Neuronal stem cell (in vitro differentiated cells): Measurements from ENCODE around the gene FOXS1.

Experiments used
- DNase-seq: peaks from one replicate; pipeline ENCODE4 v3.0.0-alpha.2; 2013; ENCODE audit warnings: low spot score
- H2AFZ ChIP-seq: one replicate; pipeline ENCODE4 v1.6.1; 2013; ENCODE audit warnings: mild to moderate bottlenecking, low read length, inconsistent platforms
- H2AK5ac ChIP-seq: 2 replicates; pipeline ENCODE4 v1.6.1; 2013; ENCODE audit warnings: low read depth, mild to moderate bottlenecking, inconsistent platforms, low read length, moderate library complexity, mixed read lengths
- H2BK120ac ChIP-seq: 2 replicates; pipeline ENCODE4 v1.6.1; 2013; ENCODE audit warnings: low read depth, mild to moderate bottlenecking, inconsistent platforms, low read length, moderate library complexity, mixed read lengths
- H2BK12ac ChIP-seq: one replicate; pipeline ENCODE4 v1.6.1; 2013; ENCODE audit warnings: low read length, inconsistent platforms
- H2BK15ac ChIP-seq: 2 replicates; pipeline ENCODE4 v1.6.1; 2013; ENCODE audit warnings: mild to moderate bottlenecking, low read length, inconsistent platforms, mixed read lengths
- H2BK5ac ChIP-seq: one replicate; pipeline ENCODE4 v1.6.1; 2013; ENCODE audit warnings: inconsistent platforms, mild to moderate bottlenecking, low read length, moderate library complexity
- H3K14ac ChIP-seq: one replicate; pipeline ENCODE4 v1.6.1; 2013; ENCODE audit warnings: low read length, inconsistent platforms
- H3K18ac ChIP-seq: 2 replicates; pipeline ENCODE4 v1.6.1; 2013; ENCODE audit warnings: low read length, inconsistent platforms
- H3K23ac ChIP-seq: 2 replicates; pipeline ENCODE4 v1.6.1; 2013; ENCODE audit warnings: low read depth, mild to moderate bottlenecking, mixed read lengths, low read length, inconsistent platforms; ENCODE audit not compliant: poor library complexity
- H3K27ac ChIP-seq: replicated peaks from 3 replicates; pipeline ENCODE4 v1.5.1; 2013; ENCODE audit warnings: low read length, inconsistent platforms
- H3K27me3 ChIP-seq, 3 experiments: 2 replicates each; pipeline ENCODE4 v1.6.1; 2013; ENCODE audit warnings: low read length in 3 of 3, mild to moderate bottlenecking in 2 of 3, inconsistent platforms in 1 of 3, low read depth in 1 of 3, mixed read lengths in 1 of 3, moderate library complexity in 1 of 3; ENCODE audit not compliant: control insufficient read depth in 3 of 3, insufficient read depth in 3 of 3
- H3K36me3 ChIP-seq, 2 donors: replicated peaks in 1 of 2; 2 replicates each; pipeline ENCODE4 v1.6.1; 2013; ENCODE audit warnings: low read length in 2 of 2; ENCODE audit not compliant: control insufficient read depth in 2 of 2, insufficient read depth in 2 of 2
- H3K4ac ChIP-seq: 2 replicates; pipeline ENCODE4 v1.6.1; 2013; ENCODE audit warnings: inconsistent platforms, mild to moderate bottlenecking, low read length, moderate library complexity
- H3K4me1 ChIP-seq, 2 donors: 1 replicate in 1 of 2; 2 replicates in 1 of 2; pipeline ENCODE4 v1.6.1; 2013; ENCODE audit warnings: low read length in 2 of 2, low read depth in 1 of 2; ENCODE audit not compliant: control insufficient read depth in 2 of 2, insufficient read depth in 1 of 2
- H3K4me2 ChIP-seq: one replicate; pipeline ENCODE4 v1.6.1; 2013; ENCODE audit warnings: mild to moderate bottlenecking, low read length, inconsistent platforms; ENCODE audit not compliant: insufficient read depth, poor library complexity, severe bottlenecking
- H3K4me3 ChIP-seq, 2 donors: 2 replicates each; pipeline ENCODE4 v1.5.1; 2013; ENCODE audit warnings: low read length in 2 of 2, mild to moderate bottlenecking in 2 of 2, inconsistent platforms in 1 of 2, moderate library complexity in 1 of 2
- H3K79me1 ChIP-seq: one replicate; pipeline ENCODE4 v1.6.1; 2013; ENCODE audit warnings: low read depth, mild to moderate bottlenecking, inconsistent platforms, low read length, moderate library complexity
- H3K9ac ChIP-seq: one replicate; pipeline ENCODE4 v1.6.1; 2013; ENCODE audit warnings: mild to moderate bottlenecking, low read depth, low read length, inconsistent platforms; ENCODE audit not compliant: poor library complexity
- H3K9me3 ChIP-seq, 2 donors: replicated peaks in 1 of 2; 2 replicates each; pipeline versions ENCODE3 to v1.6.1; 2013; ENCODE audit warnings: low read length in 2 of 2, mild to moderate bottlenecking in 2 of 2, inconsistent platforms in 1 of 2, low read depth in 1 of 2, mixed read lengths in 1 of 2, moderate library complexity in 1 of 2; ENCODE audit not compliant: control insufficient read depth in 2 of 2, insufficient read depth in 1 of 2
- H4K8ac ChIP-seq: one replicate; pipeline ENCODE4 v1.6.1; 2013; ENCODE audit warnings: low read depth, mild to moderate bottlenecking, inconsistent platforms, low read length, moderate library complexity
- H4K91ac ChIP-seq: one replicate; pipeline ENCODE4 v1.6.1; 2013; ENCODE audit warnings: low read length, low read depth, mild to moderate bottlenecking, inconsistent platforms; ENCODE audit not compliant: poor library complexity
- whole genome bisulfite sequencing, 2 donors: extraction: QIAGEN DNeasy Blood & Tissue Kit; methylation state at CpG; one replicate each; pipeline ENCODE4 v1.1.7; 2013; ENCODE audit warnings: missing lambda C conversion rate in 2 of 2, mixed read lengths in 1 of 2; ENCODE audit not compliant: insufficient read length in 2 of 2, insufficient replicate concordance in 1 of 2; ENCODE audit errors: extremely low coverage in 2 of 2; 5-methylcytosine and 5-hydroxymethylcytosine counted together

Gene FOXS1

DNA sequence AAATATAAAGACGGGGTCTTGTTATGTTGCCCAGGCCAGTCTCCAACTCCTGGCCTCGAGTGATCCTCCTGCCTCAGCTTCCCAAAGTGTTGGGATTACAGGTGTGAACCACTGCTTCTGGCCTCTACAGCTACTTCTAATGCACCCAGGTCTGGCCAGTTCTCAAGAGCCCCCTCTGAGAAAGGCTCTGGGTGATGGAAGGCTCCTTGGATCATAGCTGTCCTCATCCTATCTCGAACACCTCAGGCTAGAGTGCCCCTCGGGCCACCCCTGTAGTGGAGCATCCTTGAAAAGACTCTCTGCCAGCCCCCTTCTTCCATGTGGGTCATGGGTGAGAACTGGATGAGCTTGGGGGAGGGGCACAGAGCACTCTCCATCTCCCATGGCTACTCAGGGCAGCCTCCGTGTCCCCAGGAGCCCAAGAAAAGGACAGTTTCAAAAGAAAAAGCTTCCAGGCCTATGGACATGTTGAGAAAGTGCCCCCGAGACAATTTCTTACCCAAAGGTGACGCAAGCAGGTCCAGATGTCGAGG, 27.0 kb downstream of the FOXS1 start:
- Histone ChIP-seq H4K8ac (no peak overlapping the region), H3K4ac (no peak overlapping the region), H3K14ac (no peak overlapping the region), H3K79me1 (no peaks in the 10 kb centered on the region), H4K91ac (no peak overlapping the region), H2BK15ac (no peak overlapping the region), H3K18ac (peak overlapping the region; percentile 12), H3K23ac (no peak overlapping the region), H3K36me3 (no peaks in the 10 kb centered on the region), H2BK12ac (no peak overlapping the region), H3K27me3 (no peaks in the 10 kb centered on the region), H2BK120ac (no peak overlapping the region), H2AFZ (no peak overlapping the region), H3K9ac (no peak overlapping the region), H2AK5ac (peak overlapping the region; percentile 51), H3K4me2 (no peak overlapping the region), H3K9me3 (no peaks in the 10 kb centered on the region), H2BK5ac (no peak overlapping the region), H3K4me1 (peaks cover 6 to 8% of the 10 kb centered on the region in 2 donors), H3K27ac (no peak overlapping the region), H3K4me3 (no peak overlapping the region)
- no peak for DNase-seq
- no CpG with 5 or more reads among the region's 8 CpGs for WGBS, 2 donors

DNA sequence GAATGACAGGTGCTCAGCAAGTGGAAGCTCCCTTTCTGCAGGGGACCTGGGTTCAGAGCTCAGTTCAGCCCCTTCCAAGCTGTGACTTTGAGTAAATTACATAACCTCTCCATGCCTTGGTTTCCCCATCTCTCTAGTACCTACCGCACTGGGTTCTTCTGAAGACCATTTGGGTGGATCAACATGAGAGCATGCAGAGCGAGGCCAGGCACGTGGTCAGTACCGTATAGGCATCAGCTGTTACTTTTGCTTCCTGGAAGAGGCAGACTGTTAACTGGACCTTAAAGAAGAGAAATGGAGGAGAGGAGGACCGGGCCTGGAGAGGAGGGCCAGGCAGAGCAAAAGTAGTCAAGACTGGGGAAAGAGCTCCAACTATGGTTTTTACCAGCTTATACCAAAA, 27.9 kb downstream of the FOXS1 start:
- Histone ChIP-seq H3K4me3 (no peak overlapping the region), H3K4me2 (no peak overlapping the region), H2BK15ac (no peak overlapping the region), H3K23ac (no peak overlapping the region), H3K14ac (no peak overlapping the region), H2BK120ac (no peak overlapping the region), H3K4ac (no peak overlapping the region), H3K4me1 (peaks cover 0 to 5% of the 10 kb centered on the region in 2 donors), H3K9ac (no peak overlapping the region), H2BK5ac (no peak overlapping the region), H4K91ac (no peak overlapping the region), H3K18ac (no peak overlapping the region), H2AFZ (no peak overlapping the region), H3K9me3 (no peaks in the 10 kb centered on the region), H3K36me3 (no peaks in the 10 kb centered on the region), H3K79me1 (no peaks in the 10 kb centered on the region), H2BK12ac (no peak overlapping the region), H4K8ac (no peak overlapping the region), H3K27me3 (no peaks in the 10 kb centered on the region), H3K27ac (no peak overlapping the region), H2AK5ac (no peak overlapping the region)
- WGBS, 2 donors, result no CpG with 5 or more reads among the region's 5 CpGs
- no peak for DNase-seq

DNA sequence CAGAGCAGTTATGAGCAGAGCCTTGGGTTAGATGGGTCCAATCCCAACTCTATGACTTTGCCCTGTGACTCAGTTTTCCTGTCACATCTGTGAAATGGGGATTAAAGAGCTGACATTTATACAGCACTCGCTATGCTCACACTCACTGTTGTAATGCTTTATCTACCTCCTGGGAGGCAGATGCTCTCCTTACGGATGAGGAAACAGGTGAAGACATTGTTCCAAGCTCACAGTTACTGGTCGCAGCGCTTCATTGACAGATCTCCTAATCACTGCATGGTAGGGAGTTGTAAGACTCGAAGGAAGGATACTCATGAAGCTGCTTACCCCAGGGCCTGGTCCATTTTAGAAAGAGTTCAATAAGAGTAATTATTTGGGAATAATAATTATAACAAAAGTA, 29.2 kb downstream of the FOXS1 start:
- Histone ChIP-seq H3K4me1 (peaks cover 0 to 5% of the 10 kb centered on the region in 2 donors), H3K36me3 (no peaks in the 10 kb centered on the region), H2BK12ac (no peak overlapping the region), H2AK5ac (no peak overlapping the region), H3K9me3 (no peaks in the 10 kb centered on the region), H4K8ac (no peak overlapping the region), H3K4me3 (no peak overlapping the region), H3K9ac (no peak overlapping the region), H2BK5ac (no peak overlapping the region), H3K27ac (no peak overlapping the region), H3K23ac (no peak overlapping the region), H3K79me1 (no peaks in the 10 kb centered on the region), H2AFZ (no peak overlapping the region), H4K91ac (no peak overlapping the region), H2BK120ac (no peak overlapping the region), H3K18ac (no peak overlapping the region), H3K4ac (no peak overlapping the region), H3K4me2 (no peak overlapping the region), H2BK15ac (no peak overlapping the region), H3K27me3 (no peaks in the 10 kb centered on the region), H3K14ac (no peak overlapping the region)
- WGBS, 2 donors, result no CpG with 5 or more reads among the region's 5 CpGs
- DNase-seq, result no peak

DNA sequence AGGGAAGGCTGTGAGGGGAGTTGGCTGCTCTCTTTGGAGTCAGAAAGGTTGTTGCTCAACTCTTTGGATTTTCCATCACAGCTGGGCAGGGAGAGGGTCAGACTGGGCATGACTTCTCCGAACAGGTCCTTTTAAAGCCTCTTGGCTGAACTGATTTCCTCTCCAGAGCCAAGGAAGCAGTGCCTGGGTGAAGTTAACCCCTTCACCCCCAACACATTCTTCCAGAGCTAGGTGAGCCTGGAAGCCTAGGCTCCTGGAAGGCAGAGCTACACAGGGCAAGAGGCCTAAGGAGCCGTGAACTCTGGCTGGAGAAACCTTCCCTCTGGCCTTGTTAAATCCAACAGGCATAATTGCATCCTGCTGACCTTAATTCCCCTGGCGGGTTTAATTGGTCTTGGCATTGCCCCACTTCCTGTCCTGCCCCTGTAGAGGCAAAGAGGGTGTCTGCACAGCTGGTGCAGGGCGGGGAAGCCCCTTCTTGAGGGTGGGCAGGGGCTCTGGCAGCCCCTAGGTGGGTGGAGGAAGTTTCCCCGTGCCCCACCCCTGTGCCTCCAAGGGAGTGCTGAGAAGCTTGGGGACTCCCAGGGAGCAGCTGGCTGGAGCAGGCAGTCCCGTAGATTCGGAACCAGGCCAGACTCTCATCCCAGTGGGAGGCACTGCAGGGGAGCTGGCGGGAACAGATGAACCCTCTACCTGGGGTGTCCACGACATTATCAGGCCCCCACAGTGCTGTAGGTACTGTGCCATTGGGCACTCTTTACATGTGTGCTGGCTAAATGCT, 29.8 kb downstream of the FOXS1 start:
- Histone ChIP-seq H4K8ac (no peak overlapping the region), H3K9me3 (no peaks in the 10 kb centered on the region), H2BK15ac (no peak overlapping the region), H3K4ac (no peak overlapping the region), H3K27me3 (no peaks in the 10 kb centered on the region), H3K27ac (no peak overlapping the region), H3K4me1 (peaks cover 0 to 5% of the 10 kb centered on the region in 2 donors), H3K4me2 (no peak overlapping the region), H2AK5ac (peak overlapping the region; percentile 15), H3K9ac (no peak overlapping the region), H3K23ac (no peak overlapping the region), H3K4me3 (no peak overlapping the region), H4K91ac (peak overlapping the region; percentile 4), H3K79me1 (no peaks in the 10 kb centered on the region), H2BK5ac (no peak overlapping the region), H2BK12ac (no peak overlapping the region), H3K14ac (no peak overlapping the region), H3K36me3 (no peaks in the 10 kb centered on the region), H2BK120ac (no peak overlapping the region), H2AFZ (peak overlapping the region; percentile 17), H3K18ac (no peak overlapping the region)
- no CpG with 5 or more reads among the region's 9 CpGs for WGBS, 2 donors
- no peak for DNase-seq
